ENCODE measurements around the gene PLSCR5. TPM values are rescaled to one million over a fixed set of nuclear protein-coding genes. Genes with fewer than 3 reads are reported as not detected.
A peak's percentile ranks its signal among the peaks of the same experiment; 100 is the strongest.

The PLSCR5 gene
- total and polyA plus RNA-seq, 2 experiments from 2014 or later: not detected

- Histone ChIP-seq H3K4me3 (no peak overlapping the region), H3K27ac (ENCODE audit: low read depth) (no peak overlapping the region; the same call in 1 of the 2 replicates)
- no peak for ATAC-seq
These were observed 68.5 kb downstream of the PLSCR5 start for GRCh38 chr3:146536681-146537080.

More at GRCh38 chr3:146536681-146537080, 68.5 kb downstream of the PLSCR5 start:
- H2AFZ ChIP-seq: no peak overlapping the region
- peaks cover 30% of the 10 kb centered on the region for H3K4me1 Mint-ChIP-seq
- H4K20me1 ChIP-seq (replicated peaks; ENCODE audit: insufficient read depth): no peaks in the 10 kb centered on the region
- H3K9me3 Mint-ChIP-seq: peaks cover 16% of the 10 kb centered on the region
- H3K9me2 ChIP-seq (ENCODE audit: insufficient read depth): no peaks in the 10 kb centered on the region
- H3K27ac Mint-ChIP-seq: peak overlapping the region; percentile 65
- peaks cover 13% of the 10 kb centered on the region for H3K36me3 ChIP-seq (ENCODE audit: insufficient read depth)
- H3F3A ChIP-seq (replicated peaks; ENCODE audit: low read depth): no peaks in the 10 kb centered on the region
- peaks cover 56% of the 10 kb centered on the region for H3K79me2 ChIP-seq (replicated peaks; ENCODE audit: insufficient read depth)
- no peaks in the 10 kb centered on the region for H3K27me3 Mint-ChIP-seq (ENCODE audit: insufficient read depth, low read depth, poor library complexity)
- peaks cover 37% of the 10 kb centered on the region for H3K36me3 Mint-ChIP-seq (ENCODE audit: low read depth)
- no peak overlapping the region for H3K4me3 Mint-ChIP-seq
- no peaks in the 10 kb centered on the region for H3K27me3 ChIP-seq (ENCODE audit: insufficient read depth)
- no peak for DNase-seq (ENCODE audit: low spot score)
- TF ChIP-seq REST (IDR thresholded peaks at IDR 0.05; ENCODE audit: unreplicated experiment): no peak
- TF ChIP-seq NANOG (IDR thresholded peaks at IDR 0.05; ENCODE audit: borderline replicate concordance): no peak
- TF ChIP-seq EZH2phosphoT487 (IDR thresholded peaks at IDR 0.05; ENCODE audit: unreplicated experiment): no peak
- no peak for TF ChIP-seq JUNB (IDR thresholded peaks at IDR 0.05; ENCODE audit: unreplicated experiment)
- no peak for TF ChIP-seq ZNF114 (CRISPR knock-in tag; IDR thresholded peaks at IDR 0.05)
- TF ChIP-seq CTCF (conservative IDR thresholded peaks at IDR 0.05; ENCODE audit: low read depth in 2 of 2): no peak
- no peak for TF ChIP-seq CREB1 (CRISPR knock-in tag; IDR thresholded peaks at IDR 0.05; ENCODE audit: low read depth)
- TF ChIP-seq ETS1 (IDR thresholded peaks at IDR 0.05): no peak
- H3K4me1 ChIP-seq (ENCODE audit: insufficient read depth): peaks cover 39% of the 10 kb centered on the region
- H3K4me2 ChIP-seq: no peak overlapping the region

Small RNA genes within 50 kb of the gene (small RNA-seq; reads per million reads assigned to genes)
- not detected for gene RNU6-428P (ENCODE audit: low replicate concordance)

Other genes starting within 250 kb of the PLSCR5 start
- not detected in 2 replicates for gene PLSCR2, start 135.8 kb downstream of the PLSCR5 start, total RNA-seq (2014; rRNA removed; shearing (Covaris generic))
- 0.55 TPM in 1 of 2 replicates, not detected in the other for gene PLSCR2, start 135.8 kb downstream of the PLSCR5 start, polyA plus RNA-seq (2016; fragmentation: Nextera tagmentation; extraction: Ambion mirVana)
- gene PLSCR1, start 60.7 kb downstream of the PLSCR5 start, total RNA-seq (2014; rRNA removed; shearing (Covaris generic)): 70.2 and 78.3 TPM in 2 replicates
- gene PLSCR1, start 60.7 kb downstream of the PLSCR5 start, polyA plus RNA-seq (2016; fragmentation: Nextera tagmentation; extraction: Ambion mirVana): 47.3 and 62.7 TPM in 2 replicates

Measured in GM23338 (cell line).